Measurements from ENCODE around the gene KIF5C. TPM values are rescaled to one million over a fixed set of nuclear protein-coding genes. Genes with fewer than 3 reads are reported as not detected.

The KIF5C gene
- total and polyA plus RNA-seq, 2 experiments from 2014 or later, result 45.0 to 49.1 TPM

- no peak for TF ChIP-seq JUNB (IDR thresholded peaks at IDR 0.05; ENCODE audit: unreplicated experiment)
These were observed 57.5 kb downstream of the KIF5C start (continued) for GRCh38 chr2:148932536-148932935.

DNA sequence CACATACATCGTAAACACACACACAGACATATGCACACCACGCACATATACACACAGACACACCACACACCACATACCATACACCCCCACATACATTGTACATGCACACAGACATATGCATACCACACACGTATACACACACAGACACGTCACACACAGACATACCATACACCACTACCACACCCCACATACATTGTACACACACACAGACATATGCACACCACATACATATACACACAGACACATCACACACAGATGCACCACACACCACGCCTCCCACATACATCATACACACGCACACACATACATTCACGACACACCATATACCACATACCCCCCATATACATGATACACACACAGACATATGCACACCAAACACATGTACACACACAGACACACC lies 58.4 kb downstream of the KIF5C start:
- H3K36me3 ChIP-seq (ENCODE audit: insufficient read depth), result no peaks in the 10 kb centered on the region; the same call in 1 of the 2 replicates
- H3K36me3 Mint-ChIP-seq (ENCODE audit: low read depth), result peaks cover 13% of the 10 kb centered on the region; the same call in 2 of the 3 replicates
- no peak overlapping the region for H3K27ac Mint-ChIP-seq
- TF ChIP-seq POLR2AphosphoS5 (IDR thresholded peaks at IDR 0.05; ENCODE audit: low read depth), result no peak
- no peak for TF ChIP-seq ZNF114 (CRISPR knock-in tag; IDR thresholded peaks at IDR 0.05)
- TF ChIP-seq NANOG (IDR thresholded peaks at IDR 0.05; ENCODE audit: borderline replicate concordance), result no peak
- TF ChIP-seq EZH2 (IDR thresholded peaks at IDR 0.05; ENCODE audit: low read depth, unreplicated experiment), result no peak
- no peak for TF ChIP-seq JUNB (IDR thresholded peaks at IDR 0.05; ENCODE audit: unreplicated experiment)
- TF ChIP-seq CREB1 (CRISPR knock-in tag; IDR thresholded peaks at IDR 0.05; ENCODE audit: low read depth), result no peak
- TF ChIP-seq, protein P1, sequence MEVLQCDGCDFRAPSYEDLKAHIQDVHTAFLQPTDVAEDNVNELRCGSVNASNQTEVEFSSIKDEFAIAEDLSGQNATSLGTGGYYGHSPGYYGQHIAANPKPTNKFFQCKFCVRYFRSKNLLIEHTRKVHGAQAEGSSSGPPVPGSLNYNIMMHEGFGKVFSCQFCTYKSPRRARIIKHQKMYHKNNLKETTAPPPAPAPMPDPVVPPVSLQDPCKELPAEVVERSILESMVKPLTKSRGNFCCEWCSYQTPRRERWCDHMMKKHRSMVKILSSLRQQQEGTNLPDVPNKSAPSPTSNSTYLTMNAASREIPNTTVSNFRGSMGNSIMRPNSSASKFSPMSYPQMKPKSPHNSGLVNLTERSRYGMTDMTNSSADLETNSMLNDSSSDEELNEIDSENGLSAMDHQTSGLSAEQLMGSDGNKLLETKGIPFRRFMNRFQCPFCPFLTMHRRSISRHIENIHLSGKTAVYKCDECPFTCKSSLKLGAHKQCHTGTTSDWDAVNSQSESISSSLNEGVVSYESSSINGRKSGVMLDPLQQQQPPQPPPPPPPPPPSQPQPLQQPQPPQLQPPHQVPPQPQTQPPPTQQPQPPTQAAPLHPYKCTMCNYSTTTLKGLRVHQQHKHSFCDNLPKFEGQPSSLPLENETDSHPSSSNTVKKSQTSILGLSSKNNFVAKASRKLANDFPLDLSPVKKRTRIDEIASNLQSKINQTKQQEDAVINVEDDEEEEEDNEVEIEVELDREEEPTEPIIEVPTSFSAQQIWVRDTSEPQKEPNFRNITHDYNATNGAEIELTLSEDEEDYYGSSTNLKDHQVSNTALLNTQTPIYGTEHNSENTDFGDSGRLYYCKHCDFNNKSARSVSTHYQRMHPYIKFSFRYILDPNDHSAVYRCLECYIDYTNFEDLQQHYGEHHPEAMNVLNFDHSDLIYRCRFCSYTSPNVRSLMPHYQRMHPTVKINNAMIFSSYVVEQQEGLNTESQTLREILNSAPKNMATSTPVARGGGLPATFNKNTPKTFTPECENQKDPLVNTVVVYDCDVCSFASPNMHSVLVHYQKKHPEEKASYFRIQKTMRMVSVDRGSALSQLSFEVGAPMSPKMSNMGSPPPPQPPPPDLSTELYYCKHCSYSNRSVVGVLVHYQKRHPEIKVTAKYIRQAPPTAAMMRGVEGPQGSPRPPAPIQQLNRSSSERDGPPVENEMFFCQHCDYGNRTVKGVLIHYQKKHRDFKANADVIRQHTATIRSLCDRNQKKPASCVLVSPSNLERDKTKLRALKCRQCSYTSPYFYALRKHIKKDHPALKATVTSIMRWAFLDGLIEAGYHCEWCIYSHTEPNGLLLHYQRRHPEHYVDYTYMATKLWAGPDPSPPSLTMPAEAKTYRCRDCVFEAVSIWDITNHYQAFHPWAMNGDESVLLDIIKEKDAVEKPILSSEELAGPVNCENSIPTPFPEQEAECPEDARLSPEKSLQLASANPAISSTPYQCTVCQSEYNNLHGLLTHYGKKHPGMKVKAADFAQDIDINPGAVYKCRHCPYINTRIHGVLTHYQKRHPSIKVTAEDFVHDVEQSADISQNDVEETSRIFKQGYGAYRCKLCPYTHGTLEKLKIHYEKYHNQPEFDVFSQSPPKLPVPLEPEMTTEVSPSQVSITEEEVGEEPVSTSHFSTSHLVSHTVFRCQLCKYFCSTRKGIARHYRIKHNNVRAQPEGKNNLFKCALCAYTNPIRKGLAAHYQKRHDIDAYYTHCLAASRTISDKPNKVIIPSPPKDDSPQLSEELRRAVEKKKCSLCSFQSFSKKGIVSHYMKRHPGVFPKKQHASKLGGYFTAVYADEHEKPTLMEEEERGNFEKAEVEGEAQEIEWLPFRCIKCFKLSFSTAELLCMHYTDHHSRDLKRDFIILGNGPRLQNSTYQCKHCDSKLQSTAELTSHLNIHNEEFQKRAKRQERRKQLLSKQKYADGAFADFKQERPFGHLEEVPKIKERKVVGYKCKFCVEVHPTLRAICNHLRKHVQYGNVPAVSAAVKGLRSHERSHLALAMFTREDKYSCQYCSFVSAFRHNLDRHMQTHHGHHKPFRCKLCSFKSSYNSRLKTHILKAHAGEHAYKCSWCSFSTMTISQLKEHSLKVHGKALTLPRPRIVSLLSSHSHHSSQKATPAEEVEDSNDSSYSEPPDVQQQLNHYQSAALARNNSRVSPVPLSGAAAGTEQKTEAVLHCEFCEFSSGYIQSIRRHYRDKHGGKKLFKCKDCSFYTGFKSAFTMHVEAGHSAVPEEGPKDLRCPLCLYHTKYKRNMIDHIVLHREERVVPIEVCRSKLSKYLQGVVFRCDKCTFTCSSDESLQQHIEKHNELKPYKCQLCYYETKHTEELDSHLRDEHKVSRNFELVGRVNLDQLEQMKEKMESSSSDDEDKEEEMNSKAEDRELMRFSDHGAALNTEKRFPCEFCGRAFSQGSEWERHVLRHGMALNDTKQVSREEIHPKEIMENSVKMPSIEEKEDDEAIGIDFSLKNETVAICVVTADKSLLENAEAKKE (CRISPR knock-in tag; IDR thresholded peaks at IDR 0.05), result no peak
- TF ChIP-seq STAT1 (IDR thresholded peaks at IDR 0.05; ENCODE audit: unreplicated experiment), result no peak
- TF ChIP-seq ETS1 (IDR thresholded peaks at IDR 0.05), result no peak
- TF ChIP-seq EZH2phosphoT487 (IDR thresholded peaks at IDR 0.05; ENCODE audit: unreplicated experiment), result no peak
- TF ChIP-seq, protein P2, sequence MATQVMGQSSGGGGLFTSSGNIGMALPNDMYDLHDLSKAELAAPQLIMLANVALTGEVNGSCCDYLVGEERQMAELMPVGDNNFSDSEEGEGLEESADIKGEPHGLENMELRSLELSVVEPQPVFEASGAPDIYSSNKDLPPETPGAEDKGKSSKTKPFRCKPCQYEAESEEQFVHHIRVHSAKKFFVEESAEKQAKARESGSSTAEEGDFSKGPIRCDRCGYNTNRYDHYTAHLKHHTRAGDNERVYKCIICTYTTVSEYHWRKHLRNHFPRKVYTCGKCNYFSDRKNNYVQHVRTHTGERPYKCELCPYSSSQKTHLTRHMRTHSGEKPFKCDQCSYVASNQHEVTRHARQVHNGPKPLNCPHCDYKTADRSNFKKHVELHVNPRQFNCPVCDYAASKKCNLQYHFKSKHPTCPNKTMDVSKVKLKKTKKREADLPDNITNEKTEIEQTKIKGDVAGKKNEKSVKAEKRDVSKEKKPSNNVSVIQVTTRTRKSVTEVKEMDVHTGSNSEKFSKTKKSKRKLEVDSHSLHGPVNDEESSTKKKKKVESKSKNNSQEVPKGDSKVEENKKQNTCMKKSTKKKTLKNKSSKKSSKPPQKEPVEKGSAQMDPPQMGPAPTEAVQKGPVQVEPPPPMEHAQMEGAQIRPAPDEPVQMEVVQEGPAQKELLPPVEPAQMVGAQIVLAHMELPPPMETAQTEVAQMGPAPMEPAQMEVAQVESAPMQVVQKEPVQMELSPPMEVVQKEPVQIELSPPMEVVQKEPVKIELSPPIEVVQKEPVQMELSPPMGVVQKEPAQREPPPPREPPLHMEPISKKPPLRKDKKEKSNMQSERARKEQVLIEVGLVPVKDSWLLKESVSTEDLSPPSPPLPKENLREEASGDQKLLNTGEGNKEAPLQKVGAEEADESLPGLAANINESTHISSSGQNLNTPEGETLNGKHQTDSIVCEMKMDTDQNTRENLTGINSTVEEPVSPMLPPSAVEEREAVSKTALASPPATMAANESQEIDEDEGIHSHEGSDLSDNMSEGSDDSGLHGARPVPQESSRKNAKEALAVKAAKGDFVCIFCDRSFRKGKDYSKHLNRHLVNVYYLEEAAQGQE (IDR thresholded peaks at IDR 0.05; ENCODE audit: unreplicated experiment), result no peak
- TF ChIP-seq CTCF (conservative IDR thresholded peaks at IDR 0.05; ENCODE audit: low read depth in 2 of 2), result no peak
- TF ChIP-seq ZNF331 (CRISPR knock-in tag; IDR thresholded peaks at IDR 0.05; ENCODE audit: low read depth), result no peak
- no peaks in the 10 kb centered on the region for H3K27me3 ChIP-seq (ENCODE audit: insufficient read depth)
- DNase-seq (ENCODE audit: low spot score), result no peak
- H3K4me3 ChIP-seq, result no peak overlapping the region
- H3K4me1 Mint-ChIP-seq, result peaks cover 21% of the 10 kb centered on the region
- no peaks in the 10 kb centered on the region for H3K9me2 ChIP-seq (ENCODE audit: insufficient read depth)
- H3K27me3 Mint-ChIP-seq (ENCODE audit: insufficient read depth, low read depth, poor library complexity), result peaks cover 7% of the 10 kb centered on the region
- no peak overlapping the region for H3K4me2 ChIP-seq
- H3F3A ChIP-seq (replicated peaks; ENCODE audit: low read depth), result peaks cover 7% of the 10 kb centered on the region; the same call in 1 of the 2 replicates
- H3K79me2 ChIP-seq (replicated peaks; ENCODE audit: insufficient read depth), result no peaks in the 10 kb centered on the region
- no peaks in the 10 kb centered on the region; the same call in 1 of the 2 replicates for H4K20me1 ChIP-seq (replicated peaks; ENCODE audit: insufficient read depth)
- peaks cover 12% of the 10 kb centered on the region for H3K4me1 ChIP-seq (ENCODE audit: insufficient read depth)
- ATAC-seq, result no peak
- H3K9me3 Mint-ChIP-seq, result no peaks in the 10 kb centered on the region
- H3K4me3 Mint-ChIP-seq, result no peak overlapping the region
- no peak overlapping the region for H2AFZ ChIP-seq
- H3K27ac ChIP-seq (ENCODE audit: low read depth), result no peak overlapping the region

Measured in GM23338 (cell line).